ENCODE results near the gene LRIG2. TPM values are rescaled to one million over a fixed set of nuclear protein-coding genes. Genes with fewer than 3 reads are reported as not detected.

Gene LRIG2
- total and polyA plus RNA-seq, 9 of the 15 experiments (the other 6 are each of a cell fraction or from before 2014, with no cell fraction given) = 1.8 to 28.1 (median 11.5) TPM

DNA sequence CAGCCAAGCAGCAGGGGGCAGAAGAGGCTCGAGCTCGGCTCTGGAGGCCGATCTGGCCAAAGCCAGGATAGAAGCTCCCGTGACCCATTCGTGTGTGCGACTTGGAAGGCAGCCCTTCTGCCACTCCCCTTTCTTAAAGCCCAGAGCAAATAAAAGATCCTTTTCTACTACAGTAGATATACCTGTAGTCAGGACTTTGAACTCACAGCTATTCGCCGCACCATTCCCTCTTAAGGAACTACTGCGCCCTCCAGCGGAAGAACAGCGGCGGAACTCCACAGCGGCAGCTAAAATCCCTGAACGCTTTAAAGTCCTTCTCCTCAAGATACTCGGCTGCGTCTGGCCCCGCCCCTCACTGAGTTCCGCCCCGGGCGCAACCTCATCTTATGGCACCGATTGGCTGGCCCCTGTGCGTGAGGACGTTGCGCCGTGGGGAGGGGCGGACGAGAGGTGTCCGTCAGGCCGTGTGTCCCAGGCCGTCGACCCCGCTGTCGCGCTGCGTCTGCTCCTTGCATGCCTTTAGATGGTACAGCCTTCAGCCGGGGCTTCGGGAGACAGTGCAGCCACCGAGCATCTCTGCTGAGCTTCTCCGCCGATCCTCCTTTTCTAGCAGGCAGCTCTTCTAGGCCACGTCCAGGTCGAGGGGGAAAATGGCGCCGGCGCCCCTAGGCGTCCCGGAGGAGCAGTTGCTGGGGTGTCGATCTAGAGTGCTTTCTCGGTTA lies at the start of gene LRIG2 (continued):
- TF ChIP-seq, protein P1, sequence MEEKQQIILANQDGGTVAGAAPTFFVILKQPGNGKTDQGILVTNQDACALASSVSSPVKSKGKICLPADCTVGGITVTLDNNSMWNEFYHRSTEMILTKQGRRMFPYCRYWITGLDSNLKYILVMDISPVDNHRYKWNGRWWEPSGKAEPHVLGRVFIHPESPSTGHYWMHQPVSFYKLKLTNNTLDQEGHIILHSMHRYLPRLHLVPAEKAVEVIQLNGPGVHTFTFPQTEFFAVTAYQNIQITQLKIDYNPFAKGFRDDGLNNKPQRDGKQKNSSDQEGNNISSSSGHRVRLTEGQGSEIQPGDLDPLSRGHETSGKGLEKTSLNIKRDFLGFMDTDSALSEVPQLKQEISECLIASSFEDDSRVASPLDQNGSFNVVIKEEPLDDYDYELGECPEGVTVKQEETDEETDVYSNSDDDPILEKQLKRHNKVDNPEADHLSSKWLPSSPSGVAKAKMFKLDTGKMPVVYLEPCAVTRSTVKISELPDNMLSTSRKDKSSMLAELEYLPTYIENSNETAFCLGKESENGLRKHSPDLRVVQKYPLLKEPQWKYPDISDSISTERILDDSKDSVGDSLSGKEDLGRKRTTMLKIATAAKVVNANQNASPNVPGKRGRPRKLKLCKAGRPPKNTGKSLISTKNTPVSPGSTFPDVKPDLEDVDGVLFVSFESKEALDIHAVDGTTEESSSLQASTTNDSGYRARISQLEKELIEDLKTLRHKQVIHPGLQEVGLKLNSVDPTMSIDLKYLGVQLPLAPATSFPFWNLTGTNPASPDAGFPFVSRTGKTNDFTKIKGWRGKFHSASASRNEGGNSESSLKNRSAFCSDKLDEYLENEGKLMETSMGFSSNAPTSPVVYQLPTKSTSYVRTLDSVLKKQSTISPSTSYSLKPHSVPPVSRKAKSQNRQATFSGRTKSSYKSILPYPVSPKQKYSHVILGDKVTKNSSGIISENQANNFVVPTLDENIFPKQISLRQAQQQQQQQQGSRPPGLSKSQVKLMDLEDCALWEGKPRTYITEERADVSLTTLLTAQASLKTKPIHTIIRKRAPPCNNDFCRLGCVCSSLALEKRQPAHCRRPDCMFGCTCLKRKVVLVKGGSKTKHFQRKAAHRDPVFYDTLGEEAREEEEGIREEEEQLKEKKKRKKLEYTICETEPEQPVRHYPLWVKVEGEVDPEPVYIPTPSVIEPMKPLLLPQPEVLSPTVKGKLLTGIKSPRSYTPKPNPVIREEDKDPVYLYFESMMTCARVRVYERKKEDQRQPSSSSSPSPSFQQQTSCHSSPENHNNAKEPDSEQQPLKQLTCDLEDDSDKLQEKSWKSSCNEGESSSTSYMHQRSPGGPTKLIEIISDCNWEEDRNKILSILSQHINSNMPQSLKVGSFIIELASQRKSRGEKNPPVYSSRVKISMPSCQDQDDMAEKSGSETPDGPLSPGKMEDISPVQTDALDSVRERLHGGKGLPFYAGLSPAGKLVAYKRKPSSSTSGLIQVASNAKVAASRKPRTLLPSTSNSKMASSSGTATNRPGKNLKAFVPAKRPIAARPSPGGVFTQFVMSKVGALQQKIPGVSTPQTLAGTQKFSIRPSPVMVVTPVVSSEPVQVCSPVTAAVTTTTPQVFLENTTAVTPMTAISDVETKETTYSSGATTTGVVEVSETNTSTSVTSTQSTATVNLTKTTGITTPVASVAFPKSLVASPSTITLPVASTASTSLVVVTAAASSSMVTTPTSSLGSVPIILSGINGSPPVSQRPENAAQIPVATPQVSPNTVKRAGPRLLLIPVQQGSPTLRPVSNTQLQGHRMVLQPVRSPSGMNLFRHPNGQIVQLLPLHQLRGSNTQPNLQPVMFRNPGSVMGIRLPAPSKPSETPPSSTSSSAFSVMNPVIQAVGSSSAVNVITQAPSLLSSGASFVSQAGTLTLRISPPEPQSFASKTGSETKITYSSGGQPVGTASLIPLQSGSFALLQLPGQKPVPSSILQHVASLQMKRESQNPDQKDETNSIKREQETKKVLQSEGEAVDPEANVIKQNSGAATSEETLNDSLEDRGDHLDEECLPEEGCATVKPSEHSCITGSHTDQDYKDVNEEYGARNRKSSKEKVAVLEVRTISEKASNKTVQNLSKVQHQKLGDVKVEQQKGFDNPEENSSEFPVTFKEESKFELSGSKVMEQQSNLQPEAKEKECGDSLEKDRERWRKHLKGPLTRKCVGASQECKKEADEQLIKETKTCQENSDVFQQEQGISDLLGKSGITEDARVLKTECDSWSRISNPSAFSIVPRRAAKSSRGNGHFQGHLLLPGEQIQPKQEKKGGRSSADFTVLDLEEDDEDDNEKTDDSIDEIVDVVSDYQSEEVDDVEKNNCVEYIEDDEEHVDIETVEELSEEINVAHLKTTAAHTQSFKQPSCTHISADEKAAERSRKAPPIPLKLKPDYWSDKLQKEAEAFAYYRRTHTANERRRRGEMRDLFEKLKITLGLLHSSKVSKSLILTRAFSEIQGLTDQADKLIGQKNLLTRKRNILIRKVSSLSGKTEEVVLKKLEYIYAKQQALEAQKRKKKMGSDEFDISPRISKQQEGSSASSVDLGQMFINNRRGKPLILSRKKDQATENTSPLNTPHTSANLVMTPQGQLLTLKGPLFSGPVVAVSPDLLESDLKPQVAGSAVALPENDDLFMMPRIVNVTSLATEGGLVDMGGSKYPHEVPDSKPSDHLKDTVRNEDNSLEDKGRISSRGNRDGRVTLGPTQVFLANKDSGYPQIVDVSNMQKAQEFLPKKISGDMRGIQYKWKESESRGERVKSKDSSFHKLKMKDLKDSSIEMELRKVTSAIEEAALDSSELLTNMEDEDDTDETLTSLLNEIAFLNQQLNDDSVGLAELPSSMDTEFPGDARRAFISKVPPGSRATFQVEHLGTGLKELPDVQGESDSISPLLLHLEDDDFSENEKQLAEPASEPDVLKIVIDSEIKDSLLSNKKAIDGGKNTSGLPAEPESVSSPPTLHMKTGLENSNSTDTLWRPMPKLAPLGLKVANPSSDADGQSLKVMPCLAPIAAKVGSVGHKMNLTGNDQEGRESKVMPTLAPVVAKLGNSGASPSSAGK (IDR thresholded peaks at IDR 0.05) = peak; percentile 83
- TF ChIP-seq E4F1 (CRISPR knock-in tag; IDR thresholded peaks at IDR 0.05; ENCODE audit: borderline replicate concordance) (no peak), POLR2A (conservative IDR thresholded peaks at IDR 0.05) (peak; percentile 98), MYC (IDR thresholded peaks at IDR 0.05; ENCODE audit: low read depth, low read length) (0 out of 2 replicates have a peak, but pooled peaks have one; percentile 3), MYC (CRISPR knock-in tag; IDR thresholded peaks at IDR 0.05; ENCODE audit: borderline replicate concordance, low read depth) (no peak), NFRKB (IDR thresholded peaks at IDR 0.05; ENCODE audit: low read depth) (peak; percentile 77; the same call in 1 of the 2 replicates), KLF10 (CRISPR knock-in tag; IDR thresholded peaks at IDR 0.05) (0 out of 2 replicates have a peak, but pooled peaks have one; percentile 61), FOS (IDR thresholded peaks at IDR 0.05; ENCODE audit: extremely low read depth, insufficient read length) (peak; percentile 20), SAFB2 (IDR thresholded peaks at IDR 0.05; ENCODE audit: borderline replicate concordance, low read depth, low read length, severe bottlenecking) (no peak), NONO (IDR thresholded peaks at IDR 0.05; ENCODE audit: low read depth in 2 of 2, low read length in 1 of 2) (peak in 1 of 2 experiments; percentile 39; a peak in 1 of 4 replicates)
- TF ChIP-seq, protein P2, sequence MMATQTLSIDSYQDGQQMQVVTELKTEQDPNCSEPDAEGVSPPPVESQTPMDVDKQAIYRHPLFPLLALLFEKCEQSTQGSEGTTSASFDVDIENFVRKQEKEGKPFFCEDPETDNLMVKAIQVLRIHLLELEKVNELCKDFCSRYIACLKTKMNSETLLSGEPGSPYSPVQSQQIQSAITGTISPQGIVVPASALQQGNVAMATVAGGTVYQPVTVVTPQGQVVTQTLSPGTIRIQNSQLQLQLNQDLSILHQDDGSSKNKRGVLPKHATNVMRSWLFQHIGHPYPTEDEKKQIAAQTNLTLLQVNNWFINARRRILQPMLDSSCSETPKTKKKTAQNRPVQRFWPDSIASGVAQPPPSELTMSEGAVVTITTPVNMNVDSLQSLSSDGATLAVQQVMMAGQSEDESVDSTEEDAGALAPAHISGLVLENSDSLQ (IDR thresholded peaks at IDR 0.05) = peak; percentile 96
